GM19463 (cell line): ENCODE measurements around the gene BBS12.

Source experiments
- ATAC-seq: cut with Tn5 transposase; IDR thresholded peaks from one replicate; pipeline ENCODE4 v1.9.1; 2021; ENCODE audit warnings: mild to moderate bottlenecking, moderate library complexity; ENCODE audit not compliant: unreplicated experiment

BBS12 gene

GRCh38 chr4:122793811-122794210 is 61.3 kb downstream of the BBS12 start:
- no peak for ATAC-seq
